ENCODE data around the gene CR1. TPM values are rescaled to one million over a fixed set of nuclear protein-coding genes. Genes with fewer than 3 reads are reported as not detected.
"Not testable (repeated sequence)": the region's sequence is repeated elsewhere in the genome, so short reads cannot be mapped to it uniquely, and the experiment has no call there.

CR1 gene
- total RNA-seq, 1 donor from 2014 or later, result 0.13 TPM

- Histone ChIP-seq H3K4me3 (ENCODE audit: low read depth, low read length) (no peak overlapping the region), H3K36me3 (ENCODE audit: control insufficient read depth, insufficient read depth, low read length) (no peaks in the 10 kb centered on the region), H3K27me3 (ENCODE audit: control insufficient read depth, insufficient read depth, low read length) (no peaks in the 10 kb centered on the region)
- TF ChIP-seq, protein P1, sequence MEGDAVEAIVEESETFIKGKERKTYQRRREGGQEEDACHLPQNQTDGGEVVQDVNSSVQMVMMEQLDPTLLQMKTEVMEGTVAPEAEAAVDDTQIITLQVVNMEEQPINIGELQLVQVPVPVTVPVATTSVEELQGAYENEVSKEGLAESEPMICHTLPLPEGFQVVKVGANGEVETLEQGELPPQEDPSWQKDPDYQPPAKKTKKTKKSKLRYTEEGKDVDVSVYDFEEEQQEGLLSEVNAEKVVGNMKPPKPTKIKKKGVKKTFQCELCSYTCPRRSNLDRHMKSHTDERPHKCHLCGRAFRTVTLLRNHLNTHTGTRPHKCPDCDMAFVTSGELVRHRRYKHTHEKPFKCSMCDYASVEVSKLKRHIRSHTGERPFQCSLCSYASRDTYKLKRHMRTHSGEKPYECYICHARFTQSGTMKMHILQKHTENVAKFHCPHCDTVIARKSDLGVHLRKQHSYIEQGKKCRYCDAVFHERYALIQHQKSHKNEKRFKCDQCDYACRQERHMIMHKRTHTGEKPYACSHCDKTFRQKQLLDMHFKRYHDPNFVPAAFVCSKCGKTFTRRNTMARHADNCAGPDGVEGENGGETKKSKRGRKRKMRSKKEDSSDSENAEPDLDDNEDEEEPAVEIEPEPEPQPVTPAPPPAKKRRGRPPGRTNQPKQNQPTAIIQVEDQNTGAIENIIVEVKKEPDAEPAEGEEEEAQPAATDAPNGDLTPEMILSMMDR (IDR thresholded peaks at IDR 0.05; ENCODE audit: insufficient read depth, low read length, poor library complexity, severe bottlenecking), result no peak
- DNase-seq (ENCODE audit: low read depth), result no peak
These were observed 83.0 kb downstream of the CR1 start for GRCh38 chr1:207578796-207579435.

GRCh38 chr1:207579436-207579799, 83.5 kb downstream of the CR1 start:
- TF ChIP-seq, protein P1 (IDR thresholded peaks at IDR 0.05; ENCODE audit: insufficient read depth, low read length, poor library complexity, severe bottlenecking), result peak; percentile 65
- DNase-seq (ENCODE audit: low read depth), result no peak
- Histone ChIP-seq H3K27me3 (ENCODE audit: control insufficient read depth, insufficient read depth, low read length) (no peaks in the 10 kb centered on the region), H3K36me3 (ENCODE audit: control insufficient read depth, insufficient read depth, low read length) (no peaks in the 10 kb centered on the region), H3K4me3 (ENCODE audit: low read depth, low read length) (no peak overlapping the region)

DNA sequence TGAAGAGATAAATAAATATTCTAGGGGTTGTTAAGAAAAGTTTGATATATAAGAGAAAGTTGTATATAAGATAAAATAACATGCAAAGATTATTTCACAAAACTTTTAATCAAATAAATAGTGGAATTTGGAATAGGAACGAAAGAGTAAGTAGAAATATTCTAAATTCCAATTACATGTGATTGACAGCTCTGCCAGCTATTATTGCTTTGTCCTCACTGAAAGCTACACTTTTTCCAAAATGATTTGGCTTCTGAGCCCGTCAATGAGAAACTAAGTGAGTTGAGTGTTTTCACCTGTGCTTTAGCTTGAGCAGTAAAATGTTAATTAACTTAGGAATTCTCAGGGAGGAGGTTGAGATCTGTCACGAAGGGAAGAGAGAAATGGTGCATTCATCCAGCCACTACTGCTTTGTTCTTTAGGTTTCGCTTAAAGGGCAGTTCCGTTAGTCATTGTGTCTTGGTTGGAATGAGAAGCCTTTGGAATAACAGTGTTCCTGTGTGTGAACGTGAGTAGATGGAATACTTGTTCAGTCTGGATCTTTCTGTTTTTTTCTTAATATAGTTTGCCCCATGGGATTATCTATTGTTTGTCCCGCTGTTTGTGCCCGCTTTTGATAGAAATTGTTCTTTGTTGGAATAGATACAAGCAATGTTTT, 85.7 kb downstream of the CR1 start:
- no peaks in the 10 kb centered on the region for H3K27me3 ChIP-seq (ENCODE audit: control insufficient read depth, insufficient read depth, low read length)
- TF ChIP-seq, protein P1 (IDR thresholded peaks at IDR 0.05; ENCODE audit: insufficient read depth, low read length, poor library complexity, severe bottlenecking), result no peak
- DNase-seq (ENCODE audit: low read depth), result no peak
- H3K4me3 ChIP-seq (ENCODE audit: low read depth, low read length), result no peak overlapping the region
- no peaks in the 10 kb centered on the region for H3K36me3 ChIP-seq (ENCODE audit: control insufficient read depth, insufficient read depth, low read length)

DNA sequence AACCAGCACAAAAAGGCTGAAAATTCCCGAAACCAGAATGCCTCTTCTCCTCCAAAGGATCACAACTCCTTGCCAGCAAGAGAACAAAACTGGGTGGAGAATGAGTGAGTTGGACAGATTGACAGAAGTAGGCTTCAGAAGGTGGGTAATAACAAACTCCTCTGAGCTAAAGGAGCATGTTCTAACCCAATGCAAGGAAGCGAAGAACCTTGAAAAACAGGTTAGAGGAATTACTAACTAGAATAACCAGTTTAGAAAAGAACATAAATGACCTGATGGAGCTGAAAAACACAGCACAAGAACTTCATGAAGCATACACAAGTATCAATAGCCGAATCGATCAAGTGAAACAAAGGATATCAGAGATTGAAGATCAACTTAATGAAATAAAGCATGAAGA, 93.5 kb downstream of the CR1 start:
- not testable (repeated sequence) for DNase-seq (ENCODE audit: low read depth); H3K4me3 ChIP-seq (ENCODE audit: low read depth, low read length); H3K36me3 ChIP-seq (ENCODE audit: control insufficient read depth, insufficient read depth, low read length); H3K27me3 ChIP-seq (ENCODE audit: control insufficient read depth, insufficient read depth, low read length)

DNA sequence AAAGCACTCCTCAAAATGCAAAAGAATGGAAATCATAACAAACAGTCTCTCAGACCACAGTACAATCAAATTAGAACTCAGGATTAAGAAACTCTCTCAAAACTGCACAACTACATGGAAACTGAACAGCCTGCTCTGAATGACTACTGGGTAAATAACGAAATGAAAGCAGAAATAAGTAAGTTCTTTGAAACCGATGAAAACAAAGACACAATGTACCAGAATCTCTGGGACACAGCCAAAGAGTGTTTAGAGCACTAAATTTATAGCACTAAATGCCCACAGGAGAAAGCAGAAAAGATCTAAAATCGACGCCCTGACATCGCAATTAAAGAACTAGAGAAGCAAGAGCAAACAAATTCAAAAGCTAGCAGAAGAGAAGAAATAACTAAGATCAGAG, 95.2 kb downstream of the CR1 start:
- H3K36me3 ChIP-seq (ENCODE audit: control insufficient read depth, insufficient read depth, low read length); DNase-seq (ENCODE audit: low read depth); H3K4me3 ChIP-seq (ENCODE audit: low read depth, low read length); H3K27me3 ChIP-seq (ENCODE audit: control insufficient read depth, insufficient read depth, low read length): not testable (repeated sequence)

- not testable (repeated sequence) for DNase-seq (ENCODE audit: low read depth); H3K4me3 ChIP-seq (ENCODE audit: low read depth, low read length); H3K27me3 ChIP-seq (ENCODE audit: control insufficient read depth, insufficient read depth, low read length); H3K36me3 ChIP-seq (ENCODE audit: control insufficient read depth, insufficient read depth, low read length)
These were observed 98.1 kb downstream of the CR1 start for GRCh38 chr1:207594095-207594494.

DNA sequence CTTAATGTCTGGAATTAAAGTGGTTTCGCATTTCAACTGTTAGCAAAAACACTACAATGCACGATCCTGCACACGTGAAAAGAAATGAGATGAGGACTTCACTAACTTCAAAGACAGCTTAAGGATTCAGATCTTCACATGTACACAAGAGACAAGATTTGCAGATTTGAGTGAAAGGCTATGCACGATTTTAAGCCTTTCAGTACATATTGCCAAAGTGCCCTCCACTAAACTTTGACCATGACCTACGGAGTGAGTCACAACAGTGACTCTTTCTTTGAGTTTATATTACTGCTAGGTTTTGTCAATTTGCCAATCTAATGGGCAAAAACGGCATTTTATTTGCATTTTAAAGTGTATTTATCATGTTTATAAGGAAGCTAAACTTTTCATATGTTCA, 107.8 kb downstream of the CR1 start:
- TF ChIP-seq, protein P1 (IDR thresholded peaks at IDR 0.05; ENCODE audit: insufficient read depth, low read length, poor library complexity, severe bottlenecking), result no peak
- no peaks in the 10 kb centered on the region for H3K27me3 ChIP-seq (ENCODE audit: control insufficient read depth, insufficient read depth, low read length)
- no peak overlapping the region for H3K4me3 ChIP-seq (ENCODE audit: low read depth, low read length)
- DNase-seq (ENCODE audit: low read depth), result no peak
- no peaks in the 10 kb centered on the region for H3K36me3 ChIP-seq (ENCODE audit: control insufficient read depth, insufficient read depth, low read length)
